Cerebellar nuclear complex (tissue), 1 donor: ENCODE data around the gene COQ8A.
"Not testable (repeated sequence)": the region's sequence is repeated elsewhere in the genome, so short reads cannot be mapped to it uniquely, and the experiment has no call there.

Experiments used
- DNase-seq, 2 experiments: peaks; one replicate each; lab custom pipeline; 2025; lab: John Stamatoyannopoulos, UW

Gene COQ8A

GRCh38 chr1:226985239-226985838, 45.2 kb downstream of the COQ8A start:
- DNase-seq, result no peak

GRCh38 chr1:226985839-226986463, 45.9 kb downstream of the COQ8A start:
- no peak for DNase-seq

GRCh38 chr1:226986496-226987178, 46.5 kb downstream of the COQ8A start:
- DNase-seq, result no peak

GRCh38 chr1:226987179-226987536, 47.1 kb downstream of the COQ8A start:
- no peak for DNase-seq

GRCh38 chr1:226987623-226988333, 47.7 kb downstream of the COQ8A start:
- no peak for DNase-seq

- no peak for DNase-seq
Observed at GRCh38 chr1:226988334-226988666, 48.2 kb downstream of the COQ8A start.

- DNase-seq, result no peak
Observed at GRCh38 chr1:226989085-226989920, 49.2 kb downstream of the COQ8A start.

DNA sequence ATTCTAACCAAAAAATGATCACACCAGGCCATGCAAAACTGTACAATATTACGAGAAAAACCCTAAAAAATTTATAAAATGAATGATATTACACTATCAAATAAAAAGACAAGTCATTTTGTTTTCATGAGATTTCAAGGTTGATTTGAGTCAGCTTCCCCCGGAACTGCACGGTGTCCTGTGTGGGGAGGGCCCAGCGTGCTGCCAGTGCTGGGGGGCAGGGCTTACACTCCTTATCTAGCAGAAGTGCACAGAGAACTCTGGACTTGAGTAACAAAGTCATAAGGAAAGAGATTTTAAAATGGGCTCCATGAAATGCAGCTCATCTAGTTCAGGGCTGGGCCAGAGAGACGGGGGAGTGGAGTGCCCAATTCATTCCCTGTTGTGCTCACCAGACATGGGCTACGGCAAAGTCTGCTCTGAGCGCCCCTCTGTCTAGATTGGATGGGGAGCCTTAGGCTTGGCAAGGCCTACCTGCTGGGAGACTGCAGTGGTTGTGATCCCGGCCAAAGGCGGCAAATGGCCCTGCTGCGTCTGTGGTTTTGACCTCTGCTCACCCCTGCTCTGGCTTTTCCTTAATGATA, 50.1 kb downstream of the COQ8A start:
- DNase-seq, result no peak

DNA sequence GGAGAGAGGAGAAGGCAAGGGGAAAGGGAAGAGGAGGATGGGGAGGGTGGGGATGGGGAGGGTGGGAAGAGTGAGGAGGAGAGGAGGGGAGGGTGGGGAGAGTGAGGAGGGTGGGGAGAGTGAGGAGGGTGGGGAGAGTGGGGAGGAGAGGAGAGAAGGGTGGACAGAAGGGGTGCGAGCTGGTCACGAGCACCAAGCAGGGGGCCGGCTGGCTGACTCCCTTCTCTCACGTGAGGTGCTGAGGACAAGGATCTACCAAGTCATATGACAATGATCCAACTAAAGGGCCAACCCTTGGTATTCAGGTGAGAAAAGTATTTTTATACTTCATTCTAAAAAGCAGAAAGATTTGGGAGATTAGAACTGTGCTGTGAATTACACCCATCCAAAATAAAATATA, 51.8 kb downstream of the COQ8A start:
- DNase-seq, result no peak

DNA sequence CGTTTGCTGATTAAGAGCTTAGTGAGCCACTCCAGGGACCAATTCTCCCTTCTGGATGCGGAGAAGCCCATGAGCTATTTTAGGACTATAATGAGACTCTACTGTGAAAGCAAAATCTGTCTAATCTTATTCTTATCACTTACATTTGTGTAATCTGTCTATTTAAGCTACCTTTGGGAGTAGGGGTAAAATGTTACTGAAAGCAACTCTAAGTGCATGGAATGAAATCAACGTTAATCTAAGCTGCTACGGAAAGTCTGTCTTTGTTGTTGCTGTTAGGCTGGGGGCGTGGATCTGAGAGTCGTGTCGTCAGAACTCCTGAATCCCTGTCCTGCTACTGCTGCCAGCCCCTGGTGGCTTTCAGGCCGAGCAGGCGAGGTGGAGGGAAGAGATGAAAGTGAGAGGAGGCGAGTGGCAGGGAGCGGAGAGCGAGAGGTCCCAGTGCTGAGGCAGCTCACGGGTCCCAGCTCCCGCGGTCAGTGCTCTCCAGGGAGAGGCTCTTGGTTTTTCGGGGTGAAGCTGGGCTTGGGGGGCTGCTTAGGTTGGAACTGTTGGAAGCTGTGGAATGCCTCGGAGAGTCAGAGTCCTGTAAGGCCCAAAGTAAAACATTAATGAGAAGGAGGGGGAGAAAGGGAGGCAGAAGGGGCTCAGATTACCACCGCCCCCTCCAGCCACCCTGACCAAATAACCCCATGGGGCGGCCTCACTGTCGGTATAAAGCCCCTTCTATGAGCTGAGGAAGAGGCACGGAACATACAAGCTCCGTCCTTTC, 53.9 kb downstream of the COQ8A start:
- DNase-seq, result no peak

DNA sequence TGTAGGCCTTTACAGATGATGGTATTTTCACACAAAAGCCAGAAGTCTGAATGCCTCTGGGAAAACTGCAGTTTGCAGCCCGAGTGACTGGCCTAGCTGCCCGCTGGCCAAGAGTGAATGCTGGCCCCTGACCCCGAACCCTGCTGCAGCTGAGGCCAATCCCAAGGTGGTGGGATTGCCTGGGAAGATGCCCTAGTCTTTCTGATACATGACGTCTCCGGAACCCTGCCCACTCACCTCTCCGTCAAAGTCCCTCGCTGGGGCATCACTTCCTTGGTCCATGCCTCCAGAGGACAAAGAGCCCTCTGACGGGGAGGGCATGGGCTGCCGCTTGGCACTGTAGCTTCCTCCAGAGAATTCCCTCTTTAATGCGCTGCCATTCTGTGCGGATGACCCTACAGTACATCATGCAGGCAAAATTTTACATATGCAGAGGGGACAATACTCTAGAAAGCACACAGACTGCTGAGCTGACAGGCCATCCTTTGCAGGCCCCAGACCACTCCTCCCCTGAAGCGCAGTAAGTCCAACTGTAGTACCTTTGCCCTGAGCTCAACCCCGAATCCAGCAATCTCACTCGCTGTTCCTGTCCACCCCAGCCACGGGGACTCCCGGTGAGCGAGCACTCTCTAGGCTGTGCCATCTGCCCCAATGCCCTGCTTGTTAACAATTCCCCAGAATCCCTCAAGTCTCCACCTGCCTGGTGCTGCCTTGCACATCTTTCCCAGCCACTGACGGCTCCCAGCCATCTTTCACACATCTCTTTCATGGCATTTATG, 54.7 kb downstream of the COQ8A start:
- no peak for DNase-seq

- no peak for DNase-seq
Observed at GRCh38 chr1:226995365-226996332, 55.6 kb downstream of the COQ8A start.

GRCh38 chr1:226999579-226999978, 59.5 kb downstream of the COQ8A start:
- not testable (repeated sequence) for DNase-seq

- no peak for DNase-seq
Observed at GRCh38 chr1:227002531-227003049, 62.5 kb downstream of the COQ8A start.

DNA sequence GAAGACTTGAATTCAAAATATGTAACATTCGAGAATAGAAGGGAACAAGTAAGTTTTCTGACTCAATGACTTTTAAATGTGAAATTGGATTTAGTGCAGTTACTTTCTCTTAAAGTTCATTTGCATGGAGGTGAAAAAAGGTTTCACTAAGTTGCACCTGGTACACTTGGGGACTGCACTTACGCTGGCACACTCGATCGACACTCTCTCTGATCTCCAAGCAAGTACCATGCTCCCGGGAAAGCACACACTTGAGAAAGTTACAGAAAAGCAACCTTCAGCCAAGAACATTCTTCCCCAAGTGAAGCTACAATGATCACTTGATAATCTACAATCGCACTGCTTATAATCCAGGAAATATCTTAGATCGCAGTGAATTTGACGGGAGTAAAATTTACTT, 63.1 kb downstream of the COQ8A start:
- no peak for DNase-seq

- no peak for DNase-seq
Observed at GRCh38 chr1:227004796-227005195, 64.7 kb downstream of the COQ8A start.

- DNase-seq, result no peak
Observed at GRCh38 chr1:227006226-227006796, 66.2 kb downstream of the COQ8A start.

- no peak for DNase-seq
Observed at GRCh38 chr1:227009937-227010336, 69.8 kb downstream of the COQ8A start.
